Left hindlimb (tissue), 1 donor: Measurements from ENCODE around the gene B3GAT1.
A peak's percentile ranks its signal among the peaks of the same experiment; 100 is the strongest.

Experiments
- DNase-seq: peaks from one replicate; pipeline ENCODE4 v3.0.0-alpha.2; 2018

The B3GAT1 gene

GRCh38 chr11:134441281-134441680 is 29.2 kb upstream of the B3GAT1 start:
- no peak for DNase-seq

DNA sequence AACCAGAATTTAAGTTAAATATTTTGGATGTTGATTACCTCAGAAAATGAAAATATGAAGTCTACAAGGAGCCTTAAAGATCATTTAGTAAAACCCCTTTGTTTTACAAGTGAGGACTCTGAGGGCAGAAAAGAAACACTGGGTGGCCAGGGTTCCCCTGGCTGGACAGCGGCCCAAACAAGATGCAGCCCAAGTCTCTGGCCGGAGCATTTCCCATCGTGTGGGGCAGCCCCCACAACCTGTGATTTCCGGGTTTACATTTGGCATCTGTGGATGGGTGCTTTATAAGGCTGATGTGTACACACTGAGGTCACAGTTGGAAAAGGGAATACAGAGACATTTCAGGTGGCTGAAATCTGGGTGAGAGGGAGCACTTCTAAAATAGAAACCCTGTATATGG is 28.8 kb upstream of the B3GAT1 start:
- no peak for DNase-seq

GRCh38 chr11:134438542-134439537 is 26.8 kb upstream of the B3GAT1 start:
- DNase-seq = no peak

GRCh38 chr11:134437821-134438220 is 25.8 kb upstream of the B3GAT1 start:
- DNase-seq = no peak

DNA sequence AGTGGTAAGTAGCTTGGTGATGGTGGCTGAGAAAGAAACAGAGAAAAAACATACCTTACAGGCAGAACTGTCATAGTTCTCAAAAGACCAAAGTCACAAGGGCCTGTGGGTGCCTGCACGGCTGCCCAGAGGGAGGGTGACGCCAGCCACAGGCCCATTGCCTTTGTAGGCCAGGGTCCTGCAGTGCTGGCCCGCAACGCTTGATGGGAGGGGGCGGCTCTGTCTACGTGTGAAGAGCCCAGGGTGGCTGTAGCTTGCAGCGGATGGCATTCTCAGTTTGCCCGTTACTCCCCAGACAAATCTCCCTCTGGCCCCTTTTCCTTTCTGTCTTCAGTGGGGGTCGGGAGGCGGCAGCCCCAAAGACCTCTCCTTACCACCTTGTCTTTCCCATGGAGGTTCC is 24.7 kb upstream of the B3GAT1 start:
- DNase-seq = no peak

DNA sequence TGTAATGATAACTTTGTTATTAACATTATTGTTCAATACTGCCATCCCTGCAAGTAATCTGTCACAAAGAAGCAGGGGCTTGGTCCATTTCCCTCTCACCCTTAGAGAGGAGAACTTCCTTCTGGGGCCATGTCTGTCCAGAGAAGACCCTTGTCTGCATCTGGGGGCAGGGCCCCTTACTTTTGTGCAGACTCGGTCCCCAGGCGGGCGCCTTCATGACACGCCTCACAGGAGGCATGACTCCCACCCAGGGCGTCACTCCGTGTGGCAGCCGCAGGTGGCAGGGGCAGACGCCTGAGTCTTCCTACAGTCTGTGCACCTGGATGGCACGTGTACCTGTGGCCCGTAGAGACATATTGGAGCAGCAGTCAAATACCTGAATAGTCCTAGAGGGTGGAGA is 21.8 kb upstream of the B3GAT1 start:
- DNase-seq = no peak

DNA sequence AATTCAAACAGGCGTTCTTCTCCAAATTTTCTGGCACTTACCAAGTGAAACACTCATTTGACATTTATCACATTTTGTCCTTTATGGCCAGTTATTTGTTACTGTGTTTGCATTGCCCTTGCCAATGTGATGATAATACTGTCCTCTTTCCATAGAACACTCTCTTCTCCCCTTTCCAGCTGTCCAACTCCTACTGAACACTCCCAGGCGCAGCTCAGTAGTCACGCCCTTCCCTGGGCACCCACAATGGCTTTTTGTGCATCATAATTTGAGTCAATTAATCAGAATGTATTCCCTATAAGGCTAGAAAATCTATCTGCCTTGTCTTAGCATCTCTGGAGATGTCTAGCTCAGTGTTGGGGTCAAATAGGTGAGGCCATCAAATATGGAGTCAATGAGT is 21.2 kb upstream of the B3GAT1 start:
- DNase-seq = no peak

DNA sequence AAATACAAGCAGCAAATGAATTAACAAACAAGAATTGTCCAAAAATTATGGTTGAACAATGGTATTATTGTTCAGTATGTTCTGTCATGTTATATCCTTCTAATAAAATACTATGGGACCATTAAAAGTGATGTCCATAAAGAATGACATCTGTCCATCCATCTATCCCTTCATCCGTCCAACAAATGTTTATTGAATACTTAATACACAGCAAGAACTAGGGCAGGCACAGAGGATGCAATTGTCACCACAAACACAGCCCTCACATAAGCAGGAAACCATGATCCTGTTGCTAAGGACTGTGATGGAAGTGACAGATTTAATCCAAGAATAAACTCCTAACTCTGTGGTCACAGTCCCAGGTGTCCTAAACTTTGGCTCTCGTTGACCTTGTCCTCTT is 20.7 kb upstream of the B3GAT1 start:
- no peak for DNase-seq

- DNase-seq = no peak
Observed at GRCh38 chr11:134429106-134429505, 17.1 kb upstream of the B3GAT1 start.

DNA sequence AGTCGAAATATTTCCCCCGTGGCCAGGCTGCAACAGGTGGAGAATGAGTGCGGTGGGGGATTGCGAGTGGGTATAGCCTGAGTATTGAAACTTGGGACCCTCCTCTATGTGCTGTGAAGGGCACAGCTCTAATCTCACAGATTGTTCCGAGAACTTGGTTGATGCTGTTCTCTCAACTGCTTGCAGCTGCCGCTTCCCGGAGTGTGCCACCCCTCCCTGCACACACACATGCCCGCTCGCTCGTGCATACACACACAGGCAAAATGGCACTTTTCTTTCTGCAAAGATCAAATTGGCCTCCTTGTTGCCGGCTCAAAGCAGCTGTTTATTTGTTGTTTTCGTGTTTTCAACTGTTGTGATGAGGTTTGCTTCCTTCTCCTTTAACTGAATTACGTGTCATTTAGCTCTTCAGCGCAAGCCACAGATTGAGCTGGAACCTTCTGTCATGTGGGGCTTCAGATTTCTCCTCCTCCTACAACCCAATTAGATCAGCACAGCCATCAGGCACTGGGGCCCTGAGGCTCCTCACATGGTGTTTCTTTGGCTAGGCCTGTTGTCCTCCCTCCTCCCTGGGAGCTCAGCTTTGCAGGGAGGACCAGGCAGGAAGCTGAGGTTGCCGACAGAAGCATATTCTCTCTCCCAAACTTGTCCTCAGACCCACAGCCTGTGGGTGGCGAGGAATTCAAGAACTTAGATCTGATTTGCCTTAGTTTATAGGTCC is 13.9 kb upstream of the B3GAT1 start:
- DNase-seq = no peak

DNA sequence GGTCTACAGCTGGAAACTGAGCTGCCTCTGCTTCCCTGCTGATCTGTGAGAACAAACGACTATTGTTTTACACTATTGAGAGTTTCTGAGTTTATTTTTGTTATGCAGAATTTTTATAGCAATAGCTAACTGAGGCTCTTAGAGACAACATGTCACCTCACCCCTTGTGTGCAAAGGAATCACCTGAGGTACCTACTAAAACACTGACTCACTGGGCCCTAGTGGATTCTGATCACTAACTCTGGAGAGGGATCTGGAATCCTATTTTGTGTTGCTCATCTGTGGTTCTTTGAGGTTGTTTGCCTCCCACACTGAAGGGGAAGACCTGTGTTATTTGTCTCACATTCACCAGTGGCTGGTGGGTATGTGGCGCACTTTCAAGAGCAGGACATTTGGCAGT is 13.4 kb upstream of the B3GAT1 start:
- no peak for DNase-seq

DNA sequence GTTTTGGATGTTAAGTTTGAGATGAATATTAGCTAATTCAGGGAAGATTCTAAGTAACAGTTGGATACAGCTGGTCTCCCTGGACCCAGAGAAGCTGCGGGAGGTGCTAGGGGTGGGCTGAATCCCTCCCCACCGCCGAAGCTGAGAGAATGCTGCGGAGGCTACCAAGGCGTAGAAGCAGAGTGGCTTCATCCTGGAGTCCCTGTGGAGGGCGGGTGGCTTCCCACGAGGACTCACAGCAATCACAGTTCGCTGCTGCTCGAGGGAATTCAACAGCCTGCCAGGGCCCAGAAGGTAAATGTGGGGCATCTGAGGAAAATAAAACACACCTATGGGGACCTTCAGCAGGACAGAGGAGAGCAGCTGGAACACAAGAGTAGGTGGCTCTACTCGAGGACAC is 11.1 kb upstream of the B3GAT1 start:
- no peak for DNase-seq

GRCh38 chr11:134417871-134418840 is 6.1 kb upstream of the B3GAT1 start:
- peak; percentile 49 for DNase-seq

- DNase-seq = no peak
Observed at GRCh38 chr11:134416726-134417125, 4.7 kb upstream of the B3GAT1 start.

DNA sequence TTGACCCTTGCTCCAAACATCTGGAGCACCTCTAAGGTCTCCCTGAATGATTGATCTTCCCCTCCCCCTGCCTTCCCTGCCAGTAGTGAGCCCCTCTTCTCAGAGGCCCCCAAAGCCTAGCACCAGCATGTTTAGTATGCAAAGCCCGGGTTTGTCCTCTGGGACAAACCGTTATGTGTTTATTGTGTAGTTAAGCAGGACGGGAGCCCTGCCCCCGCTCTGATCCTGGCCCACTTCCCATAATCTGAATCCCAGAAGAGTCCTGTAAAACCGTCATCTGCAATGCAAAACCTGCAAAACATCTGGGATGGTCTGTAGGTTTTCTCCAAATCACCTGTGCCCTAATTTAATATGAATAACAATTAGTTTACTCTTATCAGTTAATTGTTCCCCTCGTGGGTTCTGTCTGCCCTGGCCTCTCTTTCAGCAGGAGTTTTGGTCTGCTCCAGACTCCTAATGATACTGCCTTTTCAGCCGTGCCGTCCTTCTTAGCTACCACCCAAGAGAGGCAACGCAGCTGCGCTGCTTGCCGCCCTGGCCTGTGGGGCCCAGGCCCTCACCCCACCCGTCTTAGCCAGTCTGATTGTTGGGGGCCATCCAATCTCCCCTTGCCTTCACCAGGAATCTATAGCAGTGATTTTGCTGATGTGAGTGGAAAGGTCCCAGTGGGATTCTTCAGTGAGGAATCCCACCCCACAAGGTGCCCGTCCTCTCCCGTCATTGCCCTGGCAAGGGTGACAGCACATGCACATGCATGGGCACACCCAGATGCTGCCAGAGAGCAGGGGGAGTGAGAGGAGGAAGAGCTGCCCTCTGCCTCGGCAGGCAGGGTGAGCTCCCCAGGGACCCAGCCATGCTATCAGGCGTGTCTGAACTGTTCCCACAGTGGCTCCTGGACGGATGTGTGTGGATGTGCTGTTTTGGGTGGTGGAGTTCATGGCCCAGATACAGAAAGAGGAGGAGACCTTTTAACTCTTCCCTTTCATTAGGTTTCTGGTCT is 3.0 kb upstream of the B3GAT1 start:
- no peak for DNase-seq

DNA sequence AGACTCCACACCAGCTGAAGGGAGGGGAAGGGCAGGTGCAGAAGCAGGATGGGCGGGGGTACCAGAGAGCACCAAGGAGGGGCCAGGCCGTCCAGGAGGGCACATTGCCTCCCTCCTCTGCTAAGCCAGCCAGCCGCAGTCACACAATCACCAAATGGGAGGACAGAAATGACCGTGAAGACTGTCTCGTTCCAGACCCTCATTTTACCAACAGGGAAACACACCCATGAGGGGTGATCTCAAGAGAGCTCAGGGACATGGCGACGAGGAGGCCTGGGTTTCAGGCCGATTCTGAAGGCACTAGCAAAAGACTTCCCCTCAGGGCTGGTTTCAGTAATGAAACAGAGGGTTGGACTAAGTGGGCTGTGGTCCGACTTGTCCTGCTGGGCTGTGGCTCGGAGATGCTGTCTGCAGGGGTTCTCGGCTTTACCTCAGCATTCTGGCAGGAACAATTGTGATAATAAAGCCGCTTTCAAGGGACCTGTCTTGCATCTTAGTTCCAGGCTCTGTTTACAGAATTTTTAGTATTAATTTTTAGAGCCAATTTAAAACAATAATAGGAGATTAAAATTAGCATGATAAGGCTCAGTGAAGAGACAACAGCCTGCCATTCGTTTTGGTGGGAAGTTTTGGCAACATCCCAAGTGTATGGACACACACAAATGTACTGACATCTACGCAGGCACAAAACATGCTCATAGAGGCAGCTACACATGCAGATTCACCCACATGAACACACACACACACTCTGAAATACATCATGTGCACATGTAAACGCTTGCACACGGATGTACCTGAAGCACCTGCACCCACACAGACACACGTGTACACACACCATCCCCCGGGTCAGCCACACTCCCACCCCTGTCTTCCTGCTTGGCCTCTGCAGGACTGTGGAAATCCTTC is 2.0 kb upstream of the B3GAT1 start:
- DNase-seq = no peak

DNA sequence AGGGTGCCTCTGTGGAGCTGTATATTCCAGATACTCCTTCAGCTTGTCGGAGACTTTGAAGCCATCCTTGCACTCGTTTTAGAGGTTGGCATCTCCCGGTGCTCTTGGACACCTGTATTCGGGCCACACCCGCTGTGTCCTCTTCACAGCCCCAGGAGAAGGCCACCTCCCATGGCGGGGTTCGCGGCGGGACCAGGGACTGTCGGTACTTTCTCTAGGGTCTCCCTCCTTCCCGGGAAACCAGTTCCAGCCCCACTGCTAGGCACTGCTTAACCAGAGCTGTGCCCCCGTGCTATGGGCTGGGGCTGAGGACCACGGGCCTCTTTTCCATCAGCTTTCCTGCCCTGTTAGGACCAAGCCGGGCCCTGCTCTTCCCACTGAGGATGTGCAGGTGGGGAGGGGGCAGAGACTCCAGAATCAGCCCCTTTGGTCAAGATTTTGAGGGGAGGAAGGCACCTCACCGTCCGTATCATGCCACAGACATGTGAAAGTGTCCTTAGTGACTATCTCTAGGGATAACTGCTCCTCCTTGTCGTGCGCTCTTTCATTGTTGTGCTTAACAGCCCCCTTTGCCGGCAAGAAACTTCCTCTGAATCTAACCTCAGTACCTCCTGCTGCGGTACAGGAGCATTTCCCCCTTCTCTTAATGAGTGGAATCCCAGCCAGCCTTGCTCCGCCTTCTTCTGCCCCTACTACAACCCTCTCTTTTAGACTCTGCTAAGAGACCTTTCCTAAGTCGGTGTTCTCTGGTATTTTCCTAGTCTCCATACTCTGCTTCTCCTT is 1.2 kb upstream of the B3GAT1 start:
- no peak for DNase-seq

DNA sequence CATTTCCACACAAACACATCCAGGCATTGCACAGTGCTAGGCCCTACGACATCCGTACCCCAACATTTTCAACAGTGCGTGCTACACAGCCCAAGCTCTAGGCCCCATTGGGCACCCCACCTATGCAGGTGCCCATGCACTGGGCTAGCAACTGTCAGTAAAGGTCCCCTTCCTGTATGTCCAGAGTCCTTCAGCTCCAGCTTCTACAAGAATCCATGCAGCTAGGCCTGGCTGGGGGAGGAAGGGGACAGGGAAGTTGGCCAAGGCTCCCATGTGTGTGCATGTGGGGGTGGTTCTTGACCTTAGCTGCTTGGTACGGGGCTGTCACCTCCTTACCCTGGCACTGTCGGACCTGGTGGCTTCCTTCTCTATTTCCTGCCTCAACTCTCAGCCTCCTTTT is 1.3 kb downstream of the B3GAT1 start:
- no peak for DNase-seq

DNA sequence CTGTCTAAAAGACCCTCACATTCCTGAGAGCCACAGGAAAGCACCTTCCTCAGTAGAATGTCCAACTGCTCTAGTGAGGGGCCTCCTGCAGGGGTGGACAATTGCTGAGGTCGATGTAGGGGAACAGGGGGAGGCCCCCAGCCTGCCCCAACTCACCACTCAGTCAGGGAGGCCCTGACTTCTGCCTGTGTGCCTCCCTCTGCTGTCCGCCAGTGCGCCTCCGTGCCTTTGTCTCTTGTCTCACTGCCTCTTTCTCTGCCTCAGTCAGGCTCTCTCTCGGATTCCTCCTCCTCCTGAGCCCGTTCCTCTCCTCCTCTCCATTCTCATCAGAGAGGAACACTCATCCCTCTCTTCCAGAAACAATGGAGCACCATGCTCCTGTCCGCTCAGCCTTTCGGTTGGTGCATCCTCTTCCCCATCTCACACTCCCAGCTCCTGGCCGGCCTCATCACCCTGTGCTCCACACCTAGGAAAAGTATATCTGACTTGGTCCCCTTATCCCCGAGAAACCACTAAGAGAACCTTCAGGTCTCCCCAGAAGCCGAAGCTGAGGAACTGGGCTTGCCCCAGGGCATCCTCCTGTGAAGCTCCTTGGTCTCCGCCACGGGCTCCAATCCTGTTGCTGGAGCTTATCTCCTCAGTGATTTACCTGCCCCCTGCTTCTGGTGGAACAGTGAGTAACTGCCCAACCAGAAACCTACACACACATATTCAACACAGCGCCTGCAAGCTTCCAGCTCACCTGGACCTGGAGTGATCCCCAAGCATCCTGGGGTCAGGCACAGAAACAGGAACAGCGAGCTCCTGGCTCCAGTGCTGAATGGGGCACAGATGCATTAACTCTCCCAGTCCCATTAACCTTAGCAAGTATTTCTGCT is 2.3 kb downstream of the B3GAT1 start:
- DNase-seq = no peak
